HG03108 (cell line): Measurements from ENCODE around the gene KIRREL3.

Experiments used
- ATAC-seq: cut with Tn5 transposase; IDR thresholded peaks from one replicate; pipeline ENCODE4 v1.9.1; 2021; ENCODE audit warnings: moderate library complexity; ENCODE audit not compliant: unreplicated experiment

Gene KIRREL3

DNA sequence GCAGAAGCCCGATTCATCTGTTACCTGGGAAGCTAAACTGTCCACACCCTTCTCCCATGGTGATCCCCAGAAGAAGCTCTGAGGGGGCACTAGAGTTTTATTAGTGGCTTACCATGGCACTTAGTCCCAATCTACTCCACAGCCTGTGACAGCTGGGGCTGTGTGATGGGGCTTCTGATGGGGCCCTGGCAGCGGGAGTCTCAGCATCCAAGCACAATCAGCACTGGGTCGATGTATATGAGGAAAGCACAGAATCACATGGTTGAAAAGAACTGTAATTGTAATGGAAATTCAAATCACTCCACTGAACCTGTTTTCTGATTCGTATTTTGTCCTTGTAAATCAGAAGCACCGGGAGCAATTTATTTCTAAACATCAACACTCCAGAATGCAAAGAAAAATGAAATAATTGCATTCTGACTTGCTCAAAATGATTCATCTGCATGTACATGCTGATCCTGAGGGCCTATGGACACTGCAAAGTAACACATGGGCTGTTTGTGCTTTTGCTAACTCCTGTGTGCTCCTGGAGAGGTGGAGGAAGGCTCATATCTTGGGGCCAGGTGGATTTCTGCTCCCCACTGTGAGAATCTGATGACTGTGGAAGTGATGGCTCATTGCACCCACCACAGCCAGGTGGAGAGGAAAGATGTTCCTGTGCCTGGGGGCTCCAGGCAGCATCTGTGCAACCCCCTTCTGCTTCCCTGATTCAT, 203.0 kb downstream of the KIRREL3 start:
- ATAC-seq = no peak

DNA sequence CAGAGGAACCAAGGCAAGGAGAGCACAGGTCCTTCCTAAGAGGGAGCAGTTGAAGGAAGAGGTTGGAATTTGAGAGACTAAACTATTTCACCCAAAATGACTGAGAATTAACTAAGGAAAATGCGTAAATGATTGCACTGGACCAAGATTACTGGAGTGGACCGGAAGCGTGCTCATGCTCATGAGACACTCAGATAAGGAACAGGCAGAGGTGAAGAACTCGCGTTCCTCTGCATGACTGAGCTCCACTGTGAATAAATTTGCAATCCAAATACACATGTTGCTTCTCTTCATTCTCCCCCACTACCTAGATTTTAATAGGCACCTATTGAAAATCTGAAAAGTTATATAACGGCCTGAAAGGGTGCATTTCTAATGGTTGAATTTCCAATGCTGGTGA, 207.0 kb downstream of the KIRREL3 start:
- no peak for ATAC-seq

DNA sequence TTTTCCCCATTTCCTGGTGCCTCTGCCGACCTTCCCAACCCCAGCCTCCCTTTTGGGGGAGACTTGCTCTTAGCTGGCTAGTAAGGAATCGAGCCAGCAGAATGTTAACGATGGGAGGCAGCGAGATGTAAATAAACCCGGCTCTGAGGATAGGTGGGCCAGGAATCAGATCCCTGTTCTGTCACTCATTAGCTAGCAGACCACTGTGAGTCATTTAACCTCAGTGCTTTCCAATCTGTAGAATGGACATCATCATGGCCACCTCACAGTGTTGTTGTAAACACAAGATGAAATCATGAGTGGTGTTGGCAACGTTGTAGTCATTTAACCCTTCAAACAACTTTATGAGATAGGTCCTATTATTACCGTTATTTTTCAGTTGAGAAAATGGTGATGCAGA, 208.6 kb downstream of the KIRREL3 start:
- ATAC-seq = no peak

DNA sequence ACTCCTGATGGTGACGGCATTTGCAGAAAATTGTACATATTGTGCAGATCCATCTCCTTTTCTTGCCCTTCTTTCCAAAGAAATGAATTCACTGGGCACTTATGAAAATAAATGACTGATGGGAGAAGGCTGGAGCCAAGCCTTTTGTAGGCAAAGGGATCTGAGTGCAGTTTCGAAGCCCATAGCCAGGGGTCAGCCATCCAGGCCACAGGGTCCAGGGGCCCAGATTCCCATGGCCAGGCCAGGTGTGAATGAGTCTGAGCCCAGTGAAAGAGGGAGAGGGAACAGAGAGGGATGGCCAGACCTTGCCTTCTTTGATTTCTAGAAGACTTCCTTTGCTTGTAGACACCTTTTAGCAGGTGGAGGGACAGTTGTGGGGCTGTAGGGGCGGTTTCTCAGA, 209.1 kb downstream of the KIRREL3 start:
- ATAC-seq = no peak

DNA sequence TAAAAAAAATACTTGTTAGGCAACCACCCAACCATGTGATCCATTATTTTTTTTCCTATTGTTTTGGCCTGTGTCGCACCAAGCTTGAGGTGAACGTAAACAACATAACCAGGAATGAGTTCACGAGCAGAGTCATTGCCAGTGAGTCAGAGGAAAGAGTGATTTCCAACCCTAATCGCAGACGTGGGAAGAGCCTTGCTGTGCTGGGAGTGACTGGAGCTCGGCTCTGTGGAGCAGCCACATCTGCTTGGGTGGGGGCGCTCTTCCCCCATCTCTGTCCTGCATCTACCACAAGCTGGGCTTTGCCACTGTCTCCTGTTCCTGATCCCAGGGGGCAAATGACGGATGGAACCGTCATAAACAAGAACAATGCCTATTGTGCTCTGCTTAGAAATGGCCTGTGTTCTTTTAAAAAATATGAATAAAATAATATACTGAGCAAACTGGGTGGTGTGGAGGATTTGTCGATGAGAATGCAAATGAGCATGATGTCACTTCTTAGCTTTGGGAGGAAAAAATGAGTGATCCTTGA, 210.0 kb downstream of the KIRREL3 start:
- no peak for ATAC-seq

DNA sequence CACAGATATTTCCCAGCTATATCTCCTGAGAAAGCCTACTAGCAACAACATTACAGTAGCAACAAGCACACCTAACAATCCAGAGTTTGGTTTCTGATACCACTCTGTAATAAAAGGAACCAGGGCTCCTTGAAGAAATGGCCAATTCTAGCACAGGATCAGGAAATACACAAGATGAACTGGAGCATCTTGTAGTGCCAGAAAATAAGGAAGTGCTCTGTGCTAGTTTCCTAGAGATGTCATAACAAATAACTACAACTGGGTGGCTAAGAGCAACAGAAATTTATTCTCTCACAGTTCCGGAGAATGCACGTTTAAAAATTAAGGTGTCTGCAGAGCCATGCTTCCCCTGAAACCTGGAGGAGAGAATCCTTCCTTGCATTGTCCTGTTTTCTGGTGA, 217.8 kb downstream of the KIRREL3 start:
- no peak for ATAC-seq

DNA sequence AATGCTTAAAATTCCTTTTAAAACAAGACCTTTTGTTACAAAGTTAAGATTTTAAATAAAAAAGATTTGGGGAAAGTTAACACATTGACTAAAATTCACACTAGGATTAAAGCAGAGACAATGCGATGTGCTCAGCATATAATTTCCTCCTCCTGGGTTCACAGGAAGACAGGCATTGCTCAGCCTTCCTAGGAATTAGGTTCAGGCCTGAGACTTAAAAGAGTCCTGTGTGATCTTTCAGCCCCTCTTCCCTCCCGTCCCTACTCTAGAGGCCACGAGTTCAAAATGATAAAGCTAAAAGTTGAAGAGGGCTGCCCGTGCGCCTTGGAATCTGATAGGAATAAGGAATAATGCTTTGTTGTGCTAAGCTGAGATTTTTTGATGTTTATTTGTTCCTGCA, 218.6 kb downstream of the KIRREL3 start:
- ATAC-seq = no peak

DNA sequence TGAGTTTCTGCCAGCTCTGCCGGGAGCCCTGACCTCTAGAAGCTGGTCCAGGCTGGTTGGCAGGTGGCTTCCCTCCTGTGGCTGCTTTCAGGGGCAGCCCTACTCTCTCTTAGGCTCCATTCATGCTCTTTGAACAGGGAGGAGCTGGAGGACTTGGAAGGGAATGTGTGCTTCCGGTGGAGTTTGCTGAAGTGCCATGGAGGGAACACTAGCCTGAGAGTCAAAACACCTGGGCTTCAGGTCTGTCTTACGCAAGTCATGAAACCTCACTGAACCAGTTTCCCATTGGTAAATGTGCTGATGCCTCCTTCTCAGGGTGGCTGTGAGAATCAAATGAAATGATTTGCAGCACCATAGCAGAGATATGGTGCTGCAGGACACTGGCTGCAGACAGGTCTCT, 224.5 kb downstream of the KIRREL3 start:
- ATAC-seq = no peak

DNA sequence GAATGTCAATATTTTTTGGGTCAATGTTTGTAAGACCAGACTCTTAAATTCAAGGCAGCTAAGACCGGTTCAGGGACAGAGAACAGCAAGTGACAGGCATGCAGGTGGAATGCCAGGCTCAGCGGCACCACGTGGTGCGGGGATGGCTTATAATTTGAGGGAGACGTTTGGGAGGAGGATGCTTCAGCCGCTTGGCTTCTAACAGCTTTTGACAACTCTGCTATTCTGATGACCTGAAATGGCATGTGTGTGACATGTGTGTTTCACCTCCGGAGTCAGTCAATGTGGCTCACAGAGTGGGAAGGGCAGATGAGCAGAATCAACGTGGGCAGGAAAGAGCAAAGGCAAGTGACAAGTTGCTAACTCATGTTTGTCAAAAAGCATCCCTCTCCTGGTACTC, 228.3 kb downstream of the KIRREL3 start:
- ATAC-seq = no peak

DNA sequence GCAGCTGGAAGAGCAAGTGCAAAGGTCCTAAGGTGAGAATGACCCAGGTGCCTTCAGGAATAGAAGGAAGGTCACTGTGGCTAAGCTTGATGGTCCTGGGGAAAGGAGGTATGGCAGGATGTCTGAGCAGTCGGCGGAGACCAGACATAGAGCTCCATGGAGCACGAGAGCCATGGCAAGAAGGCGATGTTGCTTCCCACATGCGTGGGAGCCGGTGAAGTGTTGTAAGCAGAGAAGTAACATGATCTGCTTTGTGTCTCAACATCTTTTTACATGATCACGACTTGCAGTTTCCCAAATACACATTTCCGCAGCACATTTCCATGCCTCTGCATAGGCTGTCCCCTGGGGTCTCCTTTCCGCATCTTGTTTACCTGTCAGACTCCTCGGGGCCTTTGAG, 231.9 kb downstream of the KIRREL3 start:
- no peak for ATAC-seq

DNA sequence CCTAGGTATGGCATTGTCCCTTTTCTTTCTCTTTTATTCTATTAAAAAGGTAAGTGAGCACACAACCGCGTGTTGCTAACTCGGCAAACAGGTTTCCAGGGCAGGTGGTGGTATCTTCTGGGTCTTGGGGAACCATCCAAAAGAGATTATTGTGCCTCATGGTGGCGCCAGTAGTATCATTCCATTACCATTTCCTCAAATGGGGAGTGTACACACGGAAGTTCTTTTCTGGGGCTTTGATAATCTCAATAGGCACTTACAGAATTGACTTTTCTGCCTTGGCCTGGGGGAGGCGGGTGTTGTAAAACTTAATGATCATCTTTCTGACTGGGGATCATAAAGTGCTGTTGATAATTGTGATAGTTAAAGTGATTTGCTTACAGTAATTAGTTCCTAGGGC, 234.1 kb downstream of the KIRREL3 start:
- no peak for ATAC-seq

DNA sequence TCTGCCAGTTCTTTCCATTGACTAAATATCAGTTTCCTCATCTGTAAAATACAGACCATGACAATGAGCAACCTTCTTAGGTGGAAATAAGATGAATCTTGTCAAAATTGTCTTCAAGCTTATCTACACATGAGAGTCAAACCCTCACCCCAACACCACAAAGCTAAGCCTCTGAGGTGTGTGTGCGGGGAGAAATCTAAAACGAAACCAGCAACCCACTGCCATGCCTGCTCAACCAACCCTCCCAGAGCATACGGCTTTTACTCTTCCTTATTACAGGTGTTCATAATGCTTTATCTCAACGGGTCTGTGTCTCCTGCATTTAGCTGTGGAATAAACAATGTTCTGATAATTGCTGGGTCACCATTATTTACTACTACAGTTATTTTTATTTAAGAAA, 235.4 kb downstream of the KIRREL3 start:
- no peak for ATAC-seq

DNA sequence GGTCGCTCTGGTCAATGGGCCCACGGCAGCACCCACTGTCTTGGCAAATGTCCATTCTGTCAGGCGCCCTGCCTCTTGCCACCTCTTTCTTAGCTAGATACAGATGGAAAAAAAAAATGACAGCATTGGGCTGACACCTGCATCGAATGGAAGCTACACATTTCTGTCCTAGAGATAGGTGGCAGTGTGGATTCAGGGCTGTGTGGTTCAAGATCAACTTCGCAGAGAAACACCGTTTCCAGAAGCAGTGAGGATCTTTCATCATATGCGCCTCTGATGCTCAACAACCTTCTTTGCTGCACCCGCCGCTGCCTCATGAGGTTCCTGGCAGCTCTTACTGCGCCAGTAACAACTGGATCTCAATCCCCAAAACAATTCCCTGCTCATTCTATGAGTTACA, 236.3 kb downstream of the KIRREL3 start:
- ATAC-seq = no peak

DNA sequence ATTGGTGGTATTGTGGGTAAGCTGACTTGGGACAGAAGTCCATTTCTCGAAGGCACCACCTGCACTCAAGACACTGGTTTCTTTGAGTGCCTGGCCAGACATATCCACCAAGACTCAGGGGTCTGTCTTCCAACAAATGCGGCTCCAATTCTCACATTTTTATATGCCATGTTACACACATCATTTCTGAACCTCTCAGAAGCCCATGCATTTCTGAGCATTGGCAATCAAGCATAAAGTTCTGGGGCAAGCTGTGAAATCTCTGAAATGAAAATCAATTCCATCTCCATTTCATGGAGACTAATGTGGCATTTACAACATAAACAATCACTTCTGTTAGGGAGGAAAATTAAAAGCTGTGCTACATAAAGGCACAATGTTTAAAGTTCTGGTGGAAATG, 243.7 kb downstream of the KIRREL3 start:
- no peak for ATAC-seq

DNA sequence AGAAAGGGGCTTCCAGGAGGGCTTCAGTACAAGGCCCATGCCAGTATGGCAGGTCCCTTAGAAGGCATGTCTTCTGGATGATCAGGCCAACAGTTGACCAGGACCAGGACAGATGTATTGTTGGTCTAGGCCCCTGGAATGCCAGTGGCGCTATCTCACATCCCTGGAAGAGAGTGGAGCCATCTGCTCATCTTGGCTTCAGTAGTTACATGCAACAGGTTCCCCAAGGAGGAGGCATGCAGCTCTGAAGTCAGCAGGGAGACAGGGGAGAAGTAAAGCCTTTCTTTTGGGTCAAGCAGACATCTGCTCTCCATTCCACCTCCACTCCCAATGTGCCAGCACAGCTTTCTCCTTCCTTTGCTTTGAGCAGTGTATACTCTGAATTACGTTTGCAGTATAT, 244.1 kb downstream of the KIRREL3 start:
- ATAC-seq = no peak

DNA sequence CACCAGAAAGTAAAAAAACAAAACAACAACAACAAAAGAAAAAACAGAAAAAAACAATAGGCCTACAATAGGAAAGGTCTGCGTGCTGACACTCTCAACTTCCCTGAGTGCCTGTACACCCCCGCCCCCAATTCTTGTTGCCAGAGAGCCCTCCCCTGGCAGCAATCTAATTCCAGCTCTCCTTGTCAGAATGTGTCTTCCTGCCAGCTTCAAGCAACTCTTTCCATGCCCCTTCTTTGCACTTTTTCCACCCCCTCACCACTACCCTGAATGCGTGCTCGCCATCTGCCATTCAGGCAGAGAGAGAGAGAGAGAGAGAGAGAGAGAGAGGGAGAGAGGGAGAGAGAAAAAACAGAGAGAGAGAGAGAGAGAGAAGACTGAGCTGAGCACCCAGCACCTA, 245.0 kb downstream of the KIRREL3 start:
- ATAC-seq = no peak

DNA sequence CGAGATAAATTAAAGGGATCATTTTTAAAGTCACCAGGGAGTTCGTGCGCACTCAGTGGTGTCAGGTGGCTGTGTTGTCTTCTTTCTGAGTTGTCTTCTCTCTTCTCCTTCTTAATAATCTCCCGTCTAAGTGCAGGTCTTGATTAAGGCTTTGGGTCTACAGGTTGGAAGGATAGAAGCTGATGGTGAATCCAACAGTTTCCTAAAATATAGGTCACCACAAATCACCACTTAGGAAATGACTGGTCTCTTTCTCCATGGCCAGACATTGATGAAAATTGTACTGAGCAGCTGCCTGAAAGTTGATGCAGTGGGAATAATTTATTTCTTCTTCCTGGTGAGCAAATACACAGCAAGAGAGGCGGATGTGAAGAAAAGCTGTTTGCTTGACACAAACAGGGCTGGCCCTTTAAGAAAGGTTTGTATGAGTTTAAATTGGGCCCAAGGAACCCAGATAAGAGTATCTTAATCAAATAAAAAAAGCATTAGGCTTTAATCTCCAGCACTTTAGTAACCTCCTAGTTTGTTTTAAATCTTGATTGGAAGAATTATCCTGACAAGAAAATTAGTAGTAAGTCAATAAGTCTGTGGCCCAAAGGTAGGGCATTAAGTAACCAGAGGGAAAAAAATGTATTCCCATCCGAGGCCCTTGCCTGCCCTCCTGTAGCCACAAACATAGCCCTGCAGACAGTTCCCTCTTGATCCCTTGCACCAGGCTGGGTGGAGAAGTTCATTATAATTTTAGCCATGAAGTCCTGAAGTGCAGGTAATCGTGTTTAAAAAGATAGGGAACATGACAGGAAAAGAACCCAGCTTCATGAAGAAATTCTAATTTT, 245.8 kb downstream of the KIRREL3 start:
- ATAC-seq = no peak

DNA sequence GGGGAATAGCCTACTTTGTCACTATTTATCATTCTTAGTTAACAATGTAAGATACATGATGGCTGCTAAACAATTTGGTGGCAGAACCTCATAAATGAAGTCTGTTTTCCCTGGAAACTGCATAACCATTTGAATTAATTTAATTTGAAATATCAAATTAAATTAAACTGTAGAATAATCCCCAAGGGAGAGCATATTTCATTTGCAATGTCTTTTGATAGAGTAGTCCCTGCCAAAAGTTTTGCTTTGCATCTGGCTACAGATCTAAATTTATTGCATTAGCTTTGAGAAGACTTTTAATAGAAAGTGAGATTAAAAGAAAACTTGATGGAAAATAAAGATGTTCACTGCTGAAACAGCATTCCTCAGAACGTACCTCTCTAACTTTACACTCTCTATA, 246.6 kb downstream of the KIRREL3 start:
- ATAC-seq = no peak

DNA sequence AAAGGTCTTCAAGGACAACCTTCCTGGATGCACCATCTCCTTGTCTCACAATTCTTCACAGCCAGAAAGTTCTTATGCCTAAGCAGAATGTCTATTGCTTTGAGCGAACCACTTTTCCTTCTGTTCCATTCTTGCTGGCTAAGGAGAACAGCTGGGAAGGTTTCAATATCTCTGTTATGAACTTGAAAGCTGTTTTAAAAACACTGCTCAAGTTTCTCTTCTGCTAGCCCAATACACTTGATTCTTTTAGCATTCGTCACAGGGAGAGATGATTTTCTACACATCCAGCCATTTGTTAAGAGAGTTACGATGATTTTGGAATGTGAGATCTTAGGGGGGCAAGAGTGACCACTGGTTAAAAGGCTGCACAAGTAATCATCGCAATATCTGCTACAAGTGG, 249.3 kb downstream of the KIRREL3 start:
- no peak for ATAC-seq

DNA sequence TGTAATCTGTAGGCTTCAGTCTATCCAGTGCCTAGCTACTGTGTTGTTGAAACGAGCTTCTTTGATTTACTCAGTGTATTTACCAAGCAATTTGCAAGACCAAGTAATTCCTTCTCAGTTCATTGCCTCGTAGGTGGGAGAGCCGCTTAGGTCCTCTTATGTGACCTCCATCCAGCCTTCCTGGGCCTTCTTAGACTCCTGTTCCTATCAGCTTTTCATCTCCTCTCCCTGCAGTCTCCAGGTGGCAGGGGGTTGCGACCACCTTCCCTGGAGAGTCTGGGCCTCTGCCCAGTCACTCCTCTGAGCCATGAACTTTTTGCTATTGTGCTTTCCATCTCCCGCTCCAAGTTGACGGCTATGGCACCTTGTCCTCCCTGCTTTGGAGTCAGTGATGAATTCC, 251.8 kb downstream of the KIRREL3 start:
- no peak for ATAC-seq

DNA sequence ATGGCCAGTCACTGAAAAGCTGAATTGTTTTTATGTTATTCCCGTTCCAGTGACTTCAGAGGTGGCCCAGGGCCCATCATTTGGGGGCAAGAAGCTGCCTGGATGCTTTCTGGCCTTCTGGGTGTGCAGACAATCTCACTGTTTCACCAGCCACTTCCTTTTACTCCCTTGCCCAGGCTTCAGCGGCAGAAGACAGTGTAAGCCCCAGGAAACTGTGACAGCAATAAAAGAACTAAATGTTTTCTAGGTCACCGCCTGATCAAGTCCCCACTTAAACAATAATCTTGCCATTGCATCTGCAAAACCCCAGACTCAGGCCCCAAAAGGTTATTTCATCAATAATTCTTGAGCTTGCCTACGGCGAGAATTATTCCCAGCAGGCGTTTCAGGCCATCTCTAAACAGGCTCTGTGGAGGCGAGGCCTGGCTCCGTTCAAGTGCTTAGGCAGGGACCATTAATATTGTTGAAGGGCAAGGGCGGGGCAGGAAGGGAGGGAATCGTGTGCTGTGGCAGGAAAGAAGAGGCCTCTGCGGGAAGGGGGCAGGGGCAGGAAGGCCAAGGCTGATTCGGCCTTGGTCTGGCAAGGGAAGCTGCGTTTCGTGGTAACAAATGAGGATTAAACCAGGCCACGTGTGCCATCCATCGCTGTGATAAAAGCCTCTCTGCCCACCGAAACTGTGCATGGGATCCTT, 252.3 kb downstream of the KIRREL3 start:
- ATAC-seq = no peak

DNA sequence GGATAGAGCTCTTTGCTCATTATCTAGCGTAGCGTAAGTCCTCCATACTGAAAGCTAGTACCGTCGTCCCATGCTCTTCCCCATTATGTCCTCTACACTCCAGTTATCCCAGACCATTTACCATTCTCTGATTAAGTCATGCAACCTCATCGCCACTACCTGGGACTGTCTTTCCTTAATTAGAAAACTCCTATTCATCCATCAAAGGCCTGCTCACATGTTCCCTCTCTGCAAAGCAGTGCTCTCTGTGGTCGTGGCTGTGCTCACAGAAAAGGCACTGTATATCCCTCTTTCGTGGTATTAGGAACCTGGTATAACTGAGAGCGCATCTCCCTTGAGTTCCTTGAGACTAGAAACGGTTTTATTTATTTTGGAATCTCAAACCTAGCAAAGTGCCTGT, 253.3 kb downstream of the KIRREL3 start:
- ATAC-seq = no peak
